Muscle of leg (tissue), 11 donors: ENCODE data around the gene CACNA1H. TPM values are rescaled to one million over a fixed set of nuclear protein-coding genes. Genes with fewer than 3 reads are reported as not detected.
A peak's percentile ranks its signal among the peaks of the same experiment; 100 is the strongest.

ENCODE experiments used
- DNase-seq: peaks from one replicate; pipeline ENCODE4 v3.0.0; 2013
- H3K27ac ChIP-seq: one replicate; pipeline ENCODE4 v1.5.1; 2013; ENCODE audit warnings: mild to moderate bottlenecking, low read length, control low read depth
- H3K27me3 ChIP-seq: one replicate; pipeline ENCODE4 v1.6.1; 2013; ENCODE audit warnings: low read length; ENCODE audit not compliant: control insufficient read depth, insufficient read depth
- H3K36me3 ChIP-seq: one replicate; pipeline ENCODE4 v1.6.1; 2013; ENCODE audit warnings: low read length; ENCODE audit not compliant: control insufficient read depth, insufficient read depth
- H3K4me1 ChIP-seq: one replicate; pipeline ENCODE4 v1.6.1; 2013; ENCODE audit warnings: low read length; ENCODE audit not compliant: control insufficient read depth, insufficient read depth
- H3K4me3 ChIP-seq: one replicate; pipeline ENCODE4 v1.5.1; 2013; ENCODE audit warnings: low read length, control low read depth
- H3K9me3 ChIP-seq: replicated peaks from 2 replicates; pipeline ENCODE4 v1.6.1; 2013; ENCODE audit warnings: low read depth, low read length; ENCODE audit not compliant: control insufficient read depth
- WGBS: methylation state at CpG from one replicate; pipeline ENCODE4 v1.1.5; 2013; ENCODE audit warnings: missing lambda C conversion rate; ENCODE audit not compliant: insufficient coverage; 5-methylcytosine and 5-hydroxymethylcytosine counted together
- polyA plus RNA-seq, 8 donors: library from polyadenylated mRNA; unstranded; fragments of 120-200 nt; gene quantifications; one replicate each; pipeline versions ENCODE4 v1.2.1 to v1.2.3, GENCODE V29; 2013; ENCODE audit warnings: inconsistent platforms in 1 of 8, low replicate concordance in 1 of 8; ENCODE audit not compliant: insufficient read length in 8 of 8, insufficient read depth in 1 of 8
- total RNA-seq: library from RNA; stranded (reverse); fragments of 120-200 nt; gene quantifications from one replicate; pipeline ENCODE4 v1.2.4, GENCODE V29; 2013

The CACNA1H gene
- total and polyA plus RNA-seq, 9 donors = 20.7 to 56.0 (median 39.5) TPM

GRCh38 chr16:1149101-1149636 lies 3.7 kb upstream of the CACNA1H start:
- no peak for DNase-seq
- H3K9me3 ChIP-seq = peaks cover 2% of the 10 kb centered on the region
- no peak overlapping the region for H3K27ac ChIP-seq
- peaks cover 27% of the 10 kb centered on the region for H3K4me1 ChIP-seq
- H3K27me3 ChIP-seq = peaks cover 47% of the 10 kb centered on the region
- 66% methylated on average over 21 of the region's 22 CpGs for WGBS
- no peaks in the 10 kb centered on the region for H3K36me3 ChIP-seq
- no peak overlapping the region for H3K4me3 ChIP-seq

GRCh38 chr16:1150511-1150982 lies 2.4 kb upstream of the CACNA1H start:
- Histone ChIP-seq H3K36me3 (no peaks in the 10 kb centered on the region), H3K9me3 (peaks cover 2% of the 10 kb centered on the region), H3K27ac (no peak overlapping the region), H3K27me3 (peaks cover 54% of the 10 kb centered on the region), H3K4me3 (no peak overlapping the region), H3K4me1 (peaks cover 36% of the 10 kb centered on the region)
- WGBS = 60% methylated on average over 13 of the region's 21 CpGs
- peak; percentile 49 for DNase-seq

- H3K27me3 ChIP-seq = peaks cover 59% of the 10 kb centered on the region
- no peaks in the 10 kb centered on the region for H3K36me3 ChIP-seq
- 42% methylated on average over 15 of the region's 18 CpGs for WGBS
- peaks cover 2% of the 10 kb centered on the region for H3K9me3 ChIP-seq
- H3K4me3 ChIP-seq = no peak overlapping the region
- no peak overlapping the region for H3K27ac ChIP-seq
- peaks cover 46% of the 10 kb centered on the region for H3K4me1 ChIP-seq
- no peak for DNase-seq
These were observed 1.3 kb upstream of the CACNA1H start for GRCh38 chr16:1151424-1152122.

GRCh38 chr16:1152123-1152638 lies 725 bp upstream of the CACNA1H start:
- 3% methylated on average over 29 of the region's 40 CpGs for WGBS
- no peak overlapping the region for H3K27ac ChIP-seq
- peaks cover 59% of the 10 kb centered on the region for H3K27me3 ChIP-seq
- no peaks in the 10 kb centered on the region for H3K36me3 ChIP-seq
- no peaks in the 10 kb centered on the region for H3K9me3 ChIP-seq
- H3K4me3 ChIP-seq = no peak overlapping the region
- DNase-seq = peak; percentile 48
- peaks cover 53% of the 10 kb centered on the region for H3K4me1 ChIP-seq

GRCh38 chr16:1153480-1154160 lies 714 bp downstream of the CACNA1H start:
- 0% methylated on average over 53 of the region's 94 CpGs for WGBS
- Histone ChIP-seq H3K36me3 (no peaks in the 10 kb centered on the region), H3K9me3 (no peaks in the 10 kb centered on the region), H3K27me3 (peaks cover 69% of the 10 kb centered on the region), H3K4me1 (peaks cover 67% of the 10 kb centered on the region), H3K4me3 (peak overlapping the region; percentile 47), H3K27ac (peak overlapping the region; percentile 89)
- DNase-seq = no peak

- DNase-seq = peak; percentile 44
- Histone ChIP-seq H3K9me3 (no peaks in the 10 kb centered on the region), H3K27me3 (peaks cover 76% of the 10 kb centered on the region), H3K36me3 (no peaks in the 10 kb centered on the region), H3K4me1 (peaks cover 73% of the 10 kb centered on the region), H3K4me3 (peak overlapping the region; percentile 47), H3K27ac (peak overlapping the region; percentile 89)
- 36% methylated on average over 19 of the region's 31 CpGs for WGBS
These were observed 1.5 kb downstream of the CACNA1H start for GRCh38 chr16:1154291-1154886.

GRCh38 chr16:1154887-1155331 lies 2.0 kb downstream of the CACNA1H start:
- peaks cover 79% of the 10 kb centered on the region for H3K27me3 ChIP-seq
- no peak for DNase-seq

GRCh38 chr16:1155353-1156054 lies 2.6 kb downstream of the CACNA1H start:
- H3K4me1 ChIP-seq = peaks cover 76% of the 10 kb centered on the region
- no peaks in the 10 kb centered on the region for H3K9me3 ChIP-seq
- DNase-seq = no peak
- no peaks in the 10 kb centered on the region for H3K36me3 ChIP-seq
- no peak overlapping the region for H3K4me3 ChIP-seq
- 56% methylated on average over 10 of the region's 20 CpGs for WGBS
- peak overlapping the region; percentile 89 for H3K27ac ChIP-seq
- H3K27me3 ChIP-seq = peaks cover 75% of the 10 kb centered on the region

More at GRCh38 chr16:1154887-1155331, 2.0 kb downstream of the CACNA1H start:
- Histone ChIP-seq H3K9me3 (no peaks in the 10 kb centered on the region), H3K4me3 (peak overlapping the region; percentile 47), H3K27ac (peak overlapping the region; percentile 89), H3K4me1 (peaks cover 76% of the 10 kb centered on the region), H3K36me3 (no peaks in the 10 kb centered on the region)
- WGBS = 57% methylated on average over 17 of the region's 23 CpGs

GRCh38 chr16:1156055-1156982 lies 3.4 kb downstream of the CACNA1H start:
- Histone ChIP-seq H3K27me3 (peaks cover 73% of the 10 kb centered on the region), H3K27ac (peak overlapping the region; percentile 89), H3K9me3 (no peaks in the 10 kb centered on the region), H3K36me3 (no peaks in the 10 kb centered on the region), H3K4me1 (peaks cover 80% of the 10 kb centered on the region), H3K4me3 (no peak overlapping the region)
- 58% methylated on average over 23 of the region's 35 CpGs for WGBS
- DNase-seq = peak; percentile 61
